HEK293 (cell line): ENCODE measurements around the gene CCNY.
"Not testable (repeated sequence)": the region's sequence is repeated elsewhere in the genome, so short reads cannot be mapped to it uniquely, and the experiment has no call there.

Experiments
- CTCF ChIA-PET: fragments of 350-600 bp; formaldehyde crosslinking; extraction: SDS; loops from one replicate; lab custom pipeline; 2021; ENCODE audit warnings: antibody characterized with exemption; lab: Yijun Ruan, JAX
- POLR2A ChIA-PET: fragments of 300-600 bp; formaldehyde crosslinking; extraction: SDS; loops from one replicate; lab custom pipeline; 2020; ENCODE audit warnings: antibody characterized with exemption, inconsistent platforms; lab: Yijun Ruan, JAX
- H3K27ac ChIP-seq: fragments of 200-500 bp; sonication (Bioruptor generic); 2 replicates; pipeline ENCODE4 v1.5.1; 2014; ENCODE audit warnings: low read depth, low read length, control low read depth, inconsistent platforms; ENCODE audit errors: extremely low read depth
- H3K36me3 ChIP-seq, 2 experiments: fragments of 200-500 bp in 1 of 2; sonication (Bioruptor generic) in 1 of 2; 1 replicate in 1 of 2; 2 replicates in 1 of 2; pipeline ENCODE4 v1.5.1; 2014 to 2017; ENCODE audit warnings: inconsistent platforms in 2 of 2, low read length in 2 of 2; ENCODE audit not compliant: control insufficient read depth in 2 of 2, insufficient read depth in 1 of 2
- H3K4me1 ChIP-seq: fragments of 200-500 bp; sonication (Bioruptor generic); 2 replicates; pipeline ENCODE4 v1.5.1; 2014; ENCODE audit warnings: mild to moderate bottlenecking, low read length, inconsistent platforms; ENCODE audit not compliant: control insufficient read depth, insufficient read depth
- H3K4me3 ChIP-seq: 2 replicates; pipeline ENCODE4 v1.5.1; 2011; ENCODE audit warnings: low read depth, mild to moderate bottlenecking, control low read depth, low read length, moderate library complexity
- H3K9me3 ChIP-seq: fragments of 200-500 bp; sonication (Bioruptor generic); 2 replicates; pipeline ENCODE4 v1.5.1; 2014; ENCODE audit warnings: low read depth, low read length, inconsistent platforms; ENCODE audit not compliant: control insufficient read depth, insufficient read depth
- ZBTB7A ChIP-seq: fragments of 450-650 bp; formaldehyde crosslinking; IDR thresholded peaks from 2 replicates; pipeline ENCODE4 v1.5.1; 2016; ENCODE audit warnings: low read depth, missing biosample characterization, missing genetic modification characterization
- ZNF146 ChIP-seq: fragments of 450-650 bp; formaldehyde crosslinking; IDR thresholded peaks from 2 replicates; pipeline ENCODE4 v1.5.1; 2016; ENCODE audit warnings: missing biosample characterization, missing genetic modification characterization
- ZNF426 ChIP-seq: fragments of 450-650 bp; formaldehyde crosslinking; IDR thresholded peaks from 2 replicates; pipeline ENCODE4 v1.5.1; 2017; ENCODE audit warnings: missing biosample characterization, missing genetic modification characterization, mild to moderate bottlenecking, inconsistent platforms, moderate library complexity
- ZNF473 ChIP-seq: fragments of 450-650 bp; formaldehyde crosslinking; IDR thresholded peaks from 2 replicates; pipeline ENCODE4 v1.5.1; 2017; ENCODE audit warnings: missing biosample characterization, missing genetic modification characterization
- ZNF600 ChIP-seq: fragments of 450-650 bp; formaldehyde crosslinking; IDR thresholded peaks from 2 replicates; pipeline ENCODE4 v1.5.1; 2016; ENCODE audit warnings: missing biosample characterization, missing genetic modification characterization
- ZNF658 ChIP-seq: fragments of 450-650 bp; formaldehyde crosslinking; IDR thresholded peaks from 2 replicates; pipeline ENCODE4; 2016; ENCODE audit warnings: missing biosample characterization, missing genetic modification characterization
- ZNF664 ChIP-seq: fragments of 450-650 bp; formaldehyde crosslinking; IDR thresholded peaks from 2 replicates; pipeline ENCODE4 v1.5.1; 2016; ENCODE audit warnings: missing biosample characterization, missing genetic modification characterization
- ZNF792 ChIP-seq: fragments of 450-650 bp; formaldehyde crosslinking; IDR thresholded peaks from 2 replicates; pipeline ENCODE4 v1.5.1; 2016; ENCODE audit warnings: missing biosample characterization, missing genetic modification characterization
- TF ChIP-seq, protein P1 (sequence below): fragments of 450-650 bp; formaldehyde crosslinking; conservative IDR thresholded peaks from 2 replicates; pipeline ENCODE4 v1.5.1; 2016; ENCODE audit warnings: low read depth, missing biosample characterization, missing genetic modification characterization
- TF ChIP-seq, protein P2 (sequence below): fragments of 450-650 bp; formaldehyde crosslinking; IDR thresholded peaks from 2 replicates; pipeline ENCODE4 v1.5.1; 2016; ENCODE audit warnings: missing biosample characterization, missing genetic modification characterization
- TF ChIP-seq, protein P3 (sequence below): fragments of 450-650 bp; formaldehyde crosslinking; conservative IDR thresholded peaks from 2 replicates; pipeline ENCODE4 v1.5.1; 2016; ENCODE audit warnings: low read depth, missing biosample characterization, missing genetic modification characterization
- TF ChIP-seq, protein P4 (sequence below): fragments of 450-650 bp; formaldehyde crosslinking; IDR thresholded peaks from 2 replicates; pipeline ENCODE4 v1.5.1; 2016; ENCODE audit warnings: missing biosample characterization, missing genetic modification characterization
- TF ChIP-seq, protein P5 (sequence below): fragments of 450-650 bp; formaldehyde crosslinking; IDR thresholded peaks from 2 replicates; pipeline ENCODE4 v1.5.1; 2016; ENCODE audit warnings: missing biosample characterization, missing genetic modification characterization
- TF ChIP-seq, protein P6 (sequence below): fragments of 450-650 bp; formaldehyde crosslinking; IDR thresholded peaks from 2 replicates; pipeline ENCODE4 v1.5.1; 2016; ENCODE audit warnings: missing biosample characterization, missing genetic modification characterization

CCNY gene

DNA sequence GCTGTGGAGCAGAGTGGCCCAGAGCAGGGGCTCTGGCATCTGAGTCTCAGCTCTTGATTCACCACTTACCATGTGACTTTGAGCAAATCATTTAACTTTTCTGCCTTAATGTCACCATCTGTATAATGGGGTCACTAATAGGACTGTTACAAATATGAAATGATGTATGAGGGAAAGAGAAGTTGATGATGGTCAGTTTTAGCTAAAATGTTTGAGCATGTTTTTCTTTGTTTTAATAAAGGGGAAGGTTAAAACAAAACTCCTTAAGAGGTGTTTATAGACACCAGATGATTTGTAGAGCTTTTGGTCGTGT, 81.0 kb downstream of the CCNY start:
- TF ChIP-seq, protein P1, sequence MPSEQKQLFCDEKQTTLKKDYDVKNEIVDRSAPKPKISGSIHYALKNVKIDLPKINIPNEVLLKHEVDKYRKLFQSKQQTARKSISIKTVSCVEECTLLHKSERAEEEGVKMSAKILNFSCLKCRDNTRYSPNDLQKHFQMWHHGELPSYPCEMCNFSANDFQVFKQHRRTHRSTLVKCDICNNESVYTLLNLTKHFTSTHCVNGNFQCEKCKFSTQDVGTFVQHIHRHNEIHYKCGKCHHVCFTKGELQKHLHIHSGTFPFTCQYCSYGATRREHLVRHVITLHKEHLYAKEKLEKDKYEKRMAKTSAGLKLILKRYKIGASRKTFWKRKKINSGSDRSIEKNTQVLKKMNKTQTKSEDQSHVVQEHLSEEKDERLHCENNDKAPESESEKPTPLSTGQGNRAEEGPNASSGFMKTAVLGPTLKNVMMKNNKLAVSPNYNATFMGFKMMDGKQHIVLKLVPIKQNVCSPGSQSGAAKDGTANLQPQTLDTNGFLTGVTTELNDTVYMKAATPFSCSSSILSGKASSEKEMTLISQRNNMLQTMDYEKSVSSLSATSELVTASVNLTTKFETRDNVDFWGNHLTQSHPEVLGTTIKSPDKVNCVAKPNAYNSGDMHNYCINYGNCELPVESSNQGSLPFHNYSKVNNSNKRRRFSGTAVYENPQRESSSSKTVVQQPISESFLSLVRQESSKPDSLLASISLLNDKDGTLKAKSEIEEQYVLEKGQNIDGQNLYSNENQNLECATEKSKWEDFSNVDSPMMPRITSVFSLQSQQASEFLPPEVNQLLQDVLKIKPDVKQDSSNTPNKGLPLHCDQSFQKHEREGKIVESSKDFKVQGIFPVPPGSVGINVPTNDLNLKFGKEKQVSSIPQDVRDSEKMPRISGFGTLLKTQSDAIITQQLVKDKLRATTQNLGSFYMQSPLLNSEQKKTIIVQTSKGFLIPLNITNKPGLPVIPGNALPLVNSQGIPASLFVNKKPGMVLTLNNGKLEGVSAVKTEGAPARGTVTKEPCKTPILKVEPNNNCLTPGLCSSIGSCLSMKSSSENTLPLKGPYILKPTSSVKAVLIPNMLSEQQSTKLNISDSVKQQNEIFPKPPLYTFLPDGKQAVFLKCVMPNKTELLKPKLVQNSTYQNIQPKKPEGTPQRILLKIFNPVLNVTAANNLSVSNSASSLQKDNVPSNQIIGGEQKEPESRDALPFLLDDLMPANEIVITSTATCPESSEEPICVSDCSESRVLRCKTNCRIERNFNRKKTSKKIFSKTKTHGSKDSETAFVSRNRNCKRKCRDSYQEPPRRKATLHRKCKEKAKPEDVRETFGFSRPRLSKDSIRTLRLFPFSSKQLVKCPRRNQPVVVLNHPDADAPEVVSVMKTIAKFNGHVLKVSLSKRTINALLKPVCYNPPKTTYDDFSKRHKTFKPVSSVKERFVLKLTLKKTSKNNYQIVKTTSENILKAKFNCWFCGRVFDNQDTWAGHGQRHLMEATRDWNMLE (tag by site-specific recombination) = no peak
- TF ChIP-seq ZNF664 (tag by site-specific recombination) (0 out of 2 replicates have a peak, but pooled peaks have one; percentile 15), ZNF426 (tag by site-specific recombination) (no peak)
- H3K4me1 ChIP-seq = peaks cover 6% of the 10 kb centered on the region
- no peak overlapping the region for H3K4me3 ChIP-seq
- POLR2A ChIA-PET = no interaction called here
- no peaks in the 10 kb centered on the region for H3K36me3 ChIP-seq
- CTCF ChIA-PET = interaction anchor here (1.3 kb wide), 1 partner anchor 9 kb away, joined by 3 read pairs; no protein-coding TSS in a partner anchor
- no peak overlapping the region for H3K27ac ChIP-seq
- H3K9me3 ChIP-seq = no peaks in the 10 kb centered on the region

DNA sequence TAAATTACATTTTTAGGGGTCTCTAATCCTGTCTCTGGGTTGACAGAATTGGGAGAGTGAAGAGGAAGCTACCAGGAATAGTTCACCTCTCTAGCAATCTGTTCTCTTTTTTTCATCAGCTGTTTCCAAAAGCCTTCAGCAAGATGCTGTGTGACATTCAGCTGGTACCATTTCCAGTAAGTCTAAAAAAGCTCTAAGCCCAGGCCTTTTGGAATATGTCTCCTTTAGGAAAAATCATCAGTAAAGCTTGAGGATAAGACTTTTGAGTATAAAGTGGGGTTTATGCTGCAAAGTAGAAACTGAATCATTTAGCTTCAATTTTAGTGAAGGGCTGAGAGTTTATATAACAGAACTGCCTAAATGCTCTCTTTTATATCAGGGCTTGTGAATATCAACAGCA, 81.5 kb downstream of the CCNY start:
- TF ChIP-seq ZNF658 = no peak
- TF ChIP-seq, protein P2, sequence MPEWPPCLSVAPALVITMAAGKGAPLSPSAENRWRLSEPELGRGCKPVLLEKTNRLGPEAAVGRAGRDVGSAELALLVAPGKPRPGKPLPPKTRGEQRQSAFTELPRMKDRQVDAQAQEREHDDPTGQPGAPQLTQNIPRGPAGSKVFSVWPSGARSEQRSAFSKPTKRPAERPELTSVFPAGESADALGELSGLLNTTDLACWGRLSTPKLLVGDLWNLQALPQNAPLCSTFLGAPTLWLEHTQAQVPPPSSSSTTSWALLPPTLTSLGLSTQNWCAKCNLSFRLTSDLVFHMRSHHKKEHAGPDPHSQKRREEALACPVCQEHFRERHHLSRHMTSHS = no peak
- TF ChIP-seq, protein P3, sequence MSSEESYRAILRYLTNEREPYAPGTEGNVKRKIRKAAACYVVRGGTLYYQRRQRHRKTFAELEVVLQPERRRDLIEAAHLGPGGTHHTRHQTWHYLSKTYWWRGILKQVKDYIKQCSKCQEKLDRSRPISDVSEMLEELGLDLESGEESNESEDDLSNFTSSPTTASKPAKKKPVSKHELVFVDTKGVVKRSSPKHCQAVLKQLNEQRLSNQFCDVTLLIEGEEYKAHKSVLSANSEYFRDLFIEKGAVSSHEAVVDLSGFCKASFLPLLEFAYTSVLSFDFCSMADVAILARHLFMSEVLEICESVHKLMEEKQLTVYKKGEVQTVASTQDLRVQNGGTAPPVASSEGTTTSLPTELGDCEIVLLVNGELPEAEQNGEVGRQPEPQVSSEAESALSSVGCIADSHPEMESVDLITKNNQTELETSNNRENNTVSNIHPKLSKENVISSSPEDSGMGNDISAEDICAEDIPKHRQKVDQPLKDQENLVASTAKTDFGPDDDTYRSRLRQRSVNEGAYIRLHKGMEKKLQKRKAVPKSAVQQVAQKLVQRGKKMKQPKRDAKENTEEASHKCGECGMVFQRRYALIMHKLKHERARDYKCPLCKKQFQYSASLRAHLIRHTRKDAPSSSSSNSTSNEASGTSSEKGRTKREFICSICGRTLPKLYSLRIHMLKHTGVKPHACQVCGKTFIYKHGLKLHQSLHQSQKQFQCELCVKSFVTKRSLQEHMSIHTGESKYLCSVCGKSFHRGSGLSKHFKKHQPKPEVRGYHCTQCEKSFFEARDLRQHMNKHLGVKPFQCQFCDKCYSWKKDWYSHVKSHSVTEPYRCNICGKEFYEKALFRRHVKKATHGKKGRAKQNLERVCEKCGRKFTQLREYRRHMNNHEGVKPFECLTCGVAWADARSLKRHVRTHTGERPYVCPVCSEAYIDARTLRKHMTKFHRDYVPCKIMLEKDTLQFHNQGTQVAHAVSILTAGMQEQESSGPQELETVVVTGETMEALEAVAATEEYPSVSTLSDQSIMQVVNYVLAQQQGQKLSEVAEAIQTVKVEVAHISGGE (tag by site-specific recombination) = no peak
- TF ChIP-seq ZNF146 (tag by site-specific recombination) = no peak
- TF ChIP-seq, protein P4, sequence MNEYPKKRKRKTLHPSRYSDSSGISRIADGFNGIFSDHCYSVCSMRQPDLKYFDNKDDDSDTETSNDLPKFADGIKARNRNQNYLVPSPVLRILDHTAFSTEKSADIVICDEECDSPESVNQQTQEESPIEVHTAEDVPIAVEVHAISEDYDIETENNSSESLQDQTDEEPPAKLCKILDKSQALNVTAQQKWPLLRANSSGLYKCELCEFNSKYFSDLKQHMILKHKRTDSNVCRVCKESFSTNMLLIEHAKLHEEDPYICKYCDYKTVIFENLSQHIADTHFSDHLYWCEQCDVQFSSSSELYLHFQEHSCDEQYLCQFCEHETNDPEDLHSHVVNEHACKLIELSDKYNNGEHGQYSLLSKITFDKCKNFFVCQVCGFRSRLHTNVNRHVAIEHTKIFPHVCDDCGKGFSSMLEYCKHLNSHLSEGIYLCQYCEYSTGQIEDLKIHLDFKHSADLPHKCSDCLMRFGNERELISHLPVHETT = no peak
- no peak for TF ChIP-seq ZNF600 (tag by site-specific recombination)
- TF ChIP-seq ZBTB7A (tag by site-specific recombination) = no peak
- TF ChIP-seq, protein P5, sequence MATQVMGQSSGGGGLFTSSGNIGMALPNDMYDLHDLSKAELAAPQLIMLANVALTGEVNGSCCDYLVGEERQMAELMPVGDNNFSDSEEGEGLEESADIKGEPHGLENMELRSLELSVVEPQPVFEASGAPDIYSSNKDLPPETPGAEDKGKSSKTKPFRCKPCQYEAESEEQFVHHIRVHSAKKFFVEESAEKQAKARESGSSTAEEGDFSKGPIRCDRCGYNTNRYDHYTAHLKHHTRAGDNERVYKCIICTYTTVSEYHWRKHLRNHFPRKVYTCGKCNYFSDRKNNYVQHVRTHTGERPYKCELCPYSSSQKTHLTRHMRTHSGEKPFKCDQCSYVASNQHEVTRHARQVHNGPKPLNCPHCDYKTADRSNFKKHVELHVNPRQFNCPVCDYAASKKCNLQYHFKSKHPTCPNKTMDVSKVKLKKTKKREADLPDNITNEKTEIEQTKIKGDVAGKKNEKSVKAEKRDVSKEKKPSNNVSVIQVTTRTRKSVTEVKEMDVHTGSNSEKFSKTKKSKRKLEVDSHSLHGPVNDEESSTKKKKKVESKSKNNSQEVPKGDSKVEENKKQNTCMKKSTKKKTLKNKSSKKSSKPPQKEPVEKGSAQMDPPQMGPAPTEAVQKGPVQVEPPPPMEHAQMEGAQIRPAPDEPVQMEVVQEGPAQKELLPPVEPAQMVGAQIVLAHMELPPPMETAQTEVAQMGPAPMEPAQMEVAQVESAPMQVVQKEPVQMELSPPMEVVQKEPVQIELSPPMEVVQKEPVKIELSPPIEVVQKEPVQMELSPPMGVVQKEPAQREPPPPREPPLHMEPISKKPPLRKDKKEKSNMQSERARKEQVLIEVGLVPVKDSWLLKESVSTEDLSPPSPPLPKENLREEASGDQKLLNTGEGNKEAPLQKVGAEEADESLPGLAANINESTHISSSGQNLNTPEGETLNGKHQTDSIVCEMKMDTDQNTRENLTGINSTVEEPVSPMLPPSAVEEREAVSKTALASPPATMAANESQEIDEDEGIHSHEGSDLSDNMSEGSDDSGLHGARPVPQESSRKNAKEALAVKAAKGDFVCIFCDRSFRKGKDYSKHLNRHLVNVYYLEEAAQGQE (tag by site-specific recombination) = no peak
- TF ChIP-seq ZNF792 (tag by site-specific recombination) = no peak
- TF ChIP-seq, protein P6, sequence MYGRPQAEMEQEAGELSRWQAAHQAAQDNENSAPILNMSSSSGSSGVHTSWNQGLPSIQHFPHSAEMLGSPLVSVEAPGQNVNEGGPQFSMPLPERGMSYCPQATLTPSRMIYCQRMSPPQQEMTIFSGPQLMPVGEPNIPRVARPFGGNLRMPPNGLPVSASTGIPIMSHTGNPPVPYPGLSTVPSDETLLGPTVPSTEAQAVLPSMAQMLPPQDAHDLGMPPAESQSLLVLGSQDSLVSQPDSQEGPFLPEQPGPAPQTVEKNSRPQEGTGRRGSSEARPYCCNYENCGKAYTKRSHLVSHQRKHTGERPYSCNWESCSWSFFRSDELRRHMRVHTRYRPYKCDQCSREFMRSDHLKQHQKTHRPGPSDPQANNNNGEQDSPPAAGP (tag by site-specific recombination) = no peak
- TF ChIP-seq ZNF473 (tag by site-specific recombination) = no peak
- Histone ChIP-seq H3K27ac (no peak overlapping the region), H3K4me3 (no peak overlapping the region), H3K9me3 (no peaks in the 10 kb centered on the region), H3K36me3 (no peaks in the 10 kb centered on the region), H3K4me1 (peaks cover 8% of the 10 kb centered on the region)
- ChIA-PET POLR2A (no interaction called here), CTCF (interaction anchor here (1.3 kb wide), 1 partner anchor 9 kb away, joined by 3 read pairs; no protein-coding TSS in a partner anchor)

DNA sequence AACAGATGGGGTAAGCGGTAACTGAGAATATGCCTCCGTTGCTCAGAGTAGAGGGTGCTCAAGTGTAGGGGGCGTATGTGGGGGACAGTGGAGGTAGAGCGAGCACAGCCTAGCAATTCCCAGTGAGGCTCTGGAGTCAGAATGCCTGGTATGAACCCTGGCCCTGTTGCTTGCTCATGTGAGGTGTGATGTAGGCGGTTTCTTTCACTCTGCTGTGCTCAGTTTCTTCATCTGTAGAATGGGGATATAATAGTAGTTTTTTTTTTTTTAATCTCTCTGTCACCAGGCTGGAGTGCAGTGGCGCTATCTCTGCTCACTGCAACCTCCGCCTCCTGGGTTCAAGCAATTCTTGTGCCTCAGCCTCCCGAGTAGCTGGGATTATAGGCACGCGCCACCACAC, 82.3 kb downstream of the CCNY start:
- H3K9me3 ChIP-seq, H3K4me1 ChIP-seq, POLR2A ChIA-PET, H3K36me3 ChIP-seq, H3K4me3 ChIP-seq, CTCF ChIA-PET, H3K27ac ChIP-seq: not testable (repeated sequence)
